Lower leg skin (tissue), 4 donors: ENCODE results near the gene NUAK2. TPM values are rescaled to one million over a fixed set of nuclear protein-coding genes. Genes with fewer than 3 reads are reported as not detected.

ENCODE experiments used
- DNase-seq, 2 donors: peaks; one replicate each; pipeline ENCODE4 v3.0.0-alpha.2; 2019; ENCODE audit warnings: low spot score in 2 of 2
- H3K4me3 ChIP-seq: fragments of 200-600 bp; sonication (generic); 2 replicates; pipeline ENCODE4 v1.5.1; 2017; ENCODE audit warnings: mild to moderate bottlenecking, low read depth; ENCODE audit not compliant: poor library complexity, severe bottlenecking
- CTCF ChIP-seq, 3 donors: fragments of 450-650 bp; IDR thresholded peaks; one replicate each; pipeline ENCODE4 v1.5.1; 2016; ENCODE audit warnings: antibody characterized with exemption in 3 of 3, mild to moderate bottlenecking in 3 of 3, moderate library complexity in 2 of 3
- POLR2A ChIP-seq, 2 donors: fragments of 450-650 bp; IDR thresholded peaks; one replicate each; pipeline ENCODE4 v1.6.1; 2016 to 2017; ENCODE audit warnings: antibody characterized with exemption in 2 of 2, mild to moderate bottlenecking in 1 of 2, moderate library complexity in 1 of 2
- WGBS, 2 donors: methylation state at CpG; one replicate each; pipeline ENCODE4 v1.1.5; 2018; 5-methylcytosine and 5-hydroxymethylcytosine counted together
- intact Hi-C: fragments of 100-400 bp; cut with DNase I; formaldehyde crosslinking; loops from one replicate; pipeline ENCODE4 v1.15.0; 2023; ENCODE audit warnings: low total_unique reads
- total RNA-seq, 4 donors: library from RNA; depleted of rRNA; stranded (reverse); fragments of >200 nt; gene quantifications; one replicate each; pipeline ENCODE4 v1.1.0, GENCODE V29; 2016

The NUAK2 gene
- total RNA-seq, 4 donors from 2014 or later: 31.9 to 39.2 (median 32.3) TPM

DNA sequence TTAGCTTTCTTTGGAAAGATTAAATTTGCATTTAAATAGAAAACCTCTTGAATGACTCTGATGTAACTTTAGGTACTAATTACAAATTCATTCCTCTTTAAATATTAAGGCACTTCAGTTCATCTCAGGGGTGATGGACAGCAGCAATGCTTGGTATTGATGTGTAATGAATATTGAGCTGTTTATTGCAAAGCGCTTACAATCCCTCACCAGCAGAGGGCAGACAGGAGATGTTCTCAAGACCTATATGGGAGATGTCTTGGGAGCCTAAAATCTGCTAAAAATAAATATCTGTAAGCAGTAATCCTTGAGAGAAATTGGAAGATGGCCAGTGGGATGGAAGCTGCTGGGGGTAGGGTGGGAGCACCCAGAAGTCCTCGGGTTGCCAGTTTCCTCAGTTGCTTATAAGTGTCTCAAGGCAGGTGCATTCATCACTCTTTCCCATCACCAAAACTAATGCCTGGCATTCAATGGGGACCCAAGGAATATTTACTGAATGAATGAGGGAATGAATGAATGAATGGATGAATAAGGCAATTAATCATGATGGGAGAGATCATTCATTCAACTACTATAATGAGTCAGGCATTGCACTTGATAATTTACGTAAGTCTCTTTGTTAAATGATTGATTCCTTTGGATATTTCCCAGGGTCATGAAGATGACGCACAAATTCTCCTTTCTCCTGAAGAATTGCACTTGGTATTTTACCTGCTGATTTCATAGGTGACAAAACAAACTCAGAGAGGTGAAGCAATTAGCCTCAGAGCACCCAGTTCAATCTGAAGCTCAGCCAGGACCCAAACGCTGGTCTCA lies 32.9 kb upstream of the NUAK2 start:
- TF ChIP-seq CTCF (IDR thresholded peaks at IDR 0.05): peak in 1 of 3 donors; percentile 43
- TF ChIP-seq POLR2A (IDR thresholded peaks at IDR 0.05): no peak
- intact Hi-C loops: loop anchor here (5.0 kb wide), 1 partner anchor 168 kb away; no protein-coding TSS in a partner anchor
- H3K4me3 ChIP-seq: no peak overlapping the region
- 28 to 38% methylated on average over 5 of the region's 5 CpGs for WGBS, 2 donors
- DNase-seq: peak in 1 of 2 donors; percentile 44

DNA sequence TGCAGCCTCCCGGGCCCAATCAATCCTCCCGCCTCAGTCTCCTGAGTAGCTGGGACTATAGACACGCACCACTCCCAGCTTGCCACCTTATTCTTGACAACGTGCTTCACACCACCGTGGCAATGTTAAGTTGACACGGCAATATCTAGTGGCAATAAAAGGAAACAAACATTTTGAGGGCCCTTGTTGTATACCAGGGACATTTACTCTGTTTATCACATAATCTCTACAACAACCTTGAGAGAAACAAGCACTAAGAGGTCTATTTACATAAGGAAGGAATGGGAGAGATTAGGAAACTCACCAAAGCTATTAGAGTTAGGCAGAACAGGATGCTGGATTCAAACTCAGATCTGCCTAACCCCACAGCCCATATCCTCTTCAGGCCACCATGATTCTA lies 32.1 kb upstream of the NUAK2 start:
- 87 to 90% methylated on average over 6 of the region's 6 CpGs for WGBS, 2 donors
- no peak overlapping the region for H3K4me3 ChIP-seq
- TF ChIP-seq POLR2A (IDR thresholded peaks at IDR 0.05): no peak
- TF ChIP-seq CTCF (IDR thresholded peaks at IDR 0.05): no peak
- DNase-seq: no peak
- intact Hi-C loops: loop anchor here (5.0 kb wide), 1 partner anchor 169 kb away; no protein-coding TSS in a partner anchor

GRCh38 chr1:205353191-205353590 lies 31.6 kb upstream of the NUAK2 start:
- H3K4me3 ChIP-seq: no peak overlapping the region
- intact Hi-C loops: loop anchor here (5.0 kb wide), 1 partner anchor 169 kb away; no protein-coding TSS in a partner anchor
- no peak for TF ChIP-seq CTCF (IDR thresholded peaks at IDR 0.05)
- TF ChIP-seq POLR2A (IDR thresholded peaks at IDR 0.05): no peak
- no peak for DNase-seq
- WGBS, 2 donors: 83 to 85% methylated on average over 4 of the region's 4 CpGs

GRCh38 chr1:205351984-205352713 lies 30.6 kb upstream of the NUAK2 start:
- intact Hi-C loops: loop anchor here (5.0 kb wide), 1 partner anchor 170 kb away; no protein-coding TSS in a partner anchor
- H3K4me3 ChIP-seq: no peak overlapping the region
- 59 to 60% methylated on average over 11 of the region's 11 CpGs for WGBS, 2 donors
- TF ChIP-seq CTCF (IDR thresholded peaks at IDR 0.05) (no peak), POLR2A (IDR thresholded peaks at IDR 0.05) (no peak)
- DNase-seq: no peak

GRCh38 chr1:205350691-205351141 lies 29.2 kb upstream of the NUAK2 start:
- H3K4me3 ChIP-seq: no peak overlapping the region
- intact Hi-C loops: loop anchor here (5.0 kb wide), 1 partner anchor 172 kb away; no protein-coding TSS in a partner anchor
- WGBS, 2 donors: 61 to 85% methylated on average over 7 to 8 of the region's 8 CpGs
- TF ChIP-seq CTCF (IDR thresholded peaks at IDR 0.05): no peak
- TF ChIP-seq POLR2A (IDR thresholded peaks at IDR 0.05): no peak
- no peak for DNase-seq
